Smooth muscle cell (in vitro differentiated cells): Measurements from ENCODE around the gene MAP1LC3B. TPM values are rescaled to one million over a fixed set of nuclear protein-coding genes. Genes with fewer than 3 reads are reported as not detected.

Source experiments
- DNase-seq: peaks from one replicate; lab custom pipeline; 2025; ENCODE audit not compliant: unreplicated experiment; lab: John Stamatoyannopoulos, UW
- H2AFZ ChIP-seq: fragments of 200-600 bp; sonication (generic); 2 replicates; pipeline ENCODE4 v1.6.0; 2016; ENCODE audit warnings: antibody characterized with exemption, low read depth, mild to moderate bottlenecking
- H3F3A ChIP-seq: fragments of 200-600 bp; sonication (generic); 2 replicates; pipeline ENCODE4 v1.6.0; 2017; ENCODE audit warnings: antibody characterized with exemption, low read depth
- H3K27ac ChIP-seq: fragments of 200-600 bp; sonication (generic); 2 replicates; pipeline ENCODE4 v1.5.1; 2016; ENCODE audit warnings: low read depth, mild to moderate bottlenecking
- H3K27me3 ChIP-seq: fragments of 200-600 bp; sonication (generic); 2 replicates; pipeline ENCODE4 v1.6.1; 2016; ENCODE audit warnings: low read depth, mild to moderate bottlenecking
- H3K36me3 ChIP-seq: fragments of 200-600 bp; sonication (generic); 2 replicates; pipeline ENCODE4 v1.5.1; 2016; ENCODE audit warnings: low read depth
- H3K4me1 ChIP-seq: fragments of 200-600 bp; sonication (generic); 2 replicates; pipeline ENCODE4 v1.5.1; 2016; ENCODE audit warnings: low read depth
- H3K4me2 ChIP-seq: fragments of 200-600 bp; sonication (generic); 2 replicates; pipeline ENCODE4 v1.6.0; 2016; ENCODE audit warnings: mild to moderate bottlenecking
- H3K4me3 ChIP-seq: fragments of 200-600 bp; sonication (generic); 2 replicates; pipeline ENCODE4 v1.5.1; 2016; ENCODE audit warnings: mild to moderate bottlenecking
- H3K79me2 ChIP-seq: fragments of 200-600 bp; sonication (generic); 2 replicates; pipeline ENCODE4 v1.6.0; 2016; ENCODE audit warnings: low read depth, mild to moderate bottlenecking
- H3K9ac ChIP-seq: fragments of 200-600 bp; sonication (generic); 2 replicates; pipeline ENCODE4 v1.6.0; 2016; ENCODE audit warnings: low read depth
- H3K9me3 ChIP-seq: fragments of 200-600 bp; sonication (generic); replicated peaks from 2 replicates; pipeline ENCODE4 v1.5.1; 2016; ENCODE audit warnings: low read depth
- H4K20me1 ChIP-seq: fragments of 200-600 bp; sonication (generic); 2 replicates; pipeline ENCODE4 v1.6.0; 2016; ENCODE audit warnings: low read depth
- CTCF ChIP-seq: fragments of 200-600 bp; sonication (generic); IDR thresholded peaks from 2 replicates; pipeline ENCODE4 v1.5.1; 2017; ENCODE audit warnings: borderline replicate concordance, mild to moderate bottlenecking, antibody characterized with exemption; ENCODE audit not compliant: insufficient read depth, poor library complexity, severe bottlenecking
- WGBS: methylation state at CpG from one replicate; pipeline ENCODE4 v1.1.7; 2016; ENCODE audit warnings: low lambda C conversion rate; 5-methylcytosine and 5-hydroxymethylcytosine counted together
- polyA plus RNA-seq: library from polyadenylated mRNA; unstranded; fragments of >200 nt; fragmentation: Nextera tagmentation; extraction: Ambion mirVana; gene quantifications from 2 replicates; pipeline ENCODE4 v1.2.1, GENCODE V29; 2016
- total RNA-seq: library from RNA; depleted of rRNA; stranded (reverse); fragments of >200 nt; gene quantifications from 2 replicates; pipeline ENCODE4 v1.2.3, GENCODE V29; 2014

Gene MAP1LC3B
- total and polyA plus RNA-seq, 2 experiments from 2014 or later, result 77.5 to 107 TPM

GRCh38 chr16:87352818-87353217 is 39.3 kb upstream of the MAP1LC3B start:
- no peak overlapping the region for H3K27ac ChIP-seq
- H2AFZ ChIP-seq, result no peak overlapping the region
- H3K9ac ChIP-seq, result no peak overlapping the region
- no peaks in the 10 kb centered on the region for H3K9me3 ChIP-seq
- H3K79me2 ChIP-seq, result peaks cover 6% of the 10 kb centered on the region
- H3F3A ChIP-seq, result peaks cover 3% of the 10 kb centered on the region
- H3K4me2 ChIP-seq, result no peak overlapping the region
- no peaks in the 10 kb centered on the region for H3K36me3 ChIP-seq
- H4K20me1 ChIP-seq, result peaks cover 84% of the 10 kb centered on the region
- H3K27me3 ChIP-seq, result no peaks in the 10 kb centered on the region
- H3K4me1 ChIP-seq, result peaks cover 8% of the 10 kb centered on the region
- no peak for DNase-seq
- TF ChIP-seq CTCF, result no peak
- no peak overlapping the region for H3K4me3 ChIP-seq
- 94% methylated on average over 15 of the region's 15 CpGs for WGBS

GRCh38 chr16:87353613-87354012 is 38.5 kb upstream of the MAP1LC3B start:
- Histone ChIP-seq H2AFZ (no peak overlapping the region), H3K9ac (no peak overlapping the region), H3K79me2 (peaks cover 6% of the 10 kb centered on the region), H3K27me3 (no peaks in the 10 kb centered on the region), H4K20me1 (peaks cover 76% of the 10 kb centered on the region), H3K36me3 (no peaks in the 10 kb centered on the region), H3K27ac (no peak overlapping the region), H3K4me3 (no peak overlapping the region), H3K4me1 (peaks cover 8% of the 10 kb centered on the region), H3F3A (peaks cover 3% of the 10 kb centered on the region), H3K4me2 (no peak overlapping the region), H3K9me3 (no peaks in the 10 kb centered on the region)
- WGBS, result 98% methylated on average over 17 of the region's 17 CpGs
- DNase-seq, result no peak
- no peak for TF ChIP-seq CTCF

GRCh38 chr16:87356491-87356853 is 35.7 kb upstream of the MAP1LC3B start:
- Histone ChIP-seq H3K27ac (no peak overlapping the region), H3K9me3 (no peaks in the 10 kb centered on the region), H3K4me2 (no peak overlapping the region), H3F3A (peaks cover 3% of the 10 kb centered on the region), H3K4me1 (no peaks in the 10 kb centered on the region), H3K9ac (no peak overlapping the region), H4K20me1 (peaks cover 62% of the 10 kb centered on the region), H3K27me3 (no peaks in the 10 kb centered on the region), H2AFZ (no peak overlapping the region), H3K36me3 (no peaks in the 10 kb centered on the region), H3K4me3 (no peak overlapping the region), H3K79me2 (no peaks in the 10 kb centered on the region)
- WGBS, result 97% methylated on average over 8 of the region's 8 CpGs
- DNase-seq, result no peak
- TF ChIP-seq CTCF, result no peak

- Histone ChIP-seq H3K4me2 (no peak overlapping the region), H3K27ac (no peak overlapping the region), H4K20me1 (peaks cover 60% of the 10 kb centered on the region), H3K36me3 (no peaks in the 10 kb centered on the region), H3K27me3 (no peaks in the 10 kb centered on the region), H3K4me3 (no peak overlapping the region), H2AFZ (no peak overlapping the region), H3K79me2 (no peaks in the 10 kb centered on the region), H3K9me3 (no peaks in the 10 kb centered on the region), H3F3A (no peaks in the 10 kb centered on the region), H3K9ac (no peak overlapping the region), H3K4me1 (no peaks in the 10 kb centered on the region)
- no peak for DNase-seq
- 95% methylated on average over 17 of the region's 17 CpGs for WGBS
- TF ChIP-seq CTCF, result no peak
Measured at GRCh38 chr16:87358250-87358649, 33.9 kb upstream of the MAP1LC3B start.
